Putamen (tissue), 1 donor: ENCODE measurements around the gene PRKN.

Experiments used
- DNase-seq: peaks from one replicate; pipeline ENCODE4 v3.0.0-alpha.2; 2016; ENCODE audit warnings: low spot score

The PRKN gene

DNA sequence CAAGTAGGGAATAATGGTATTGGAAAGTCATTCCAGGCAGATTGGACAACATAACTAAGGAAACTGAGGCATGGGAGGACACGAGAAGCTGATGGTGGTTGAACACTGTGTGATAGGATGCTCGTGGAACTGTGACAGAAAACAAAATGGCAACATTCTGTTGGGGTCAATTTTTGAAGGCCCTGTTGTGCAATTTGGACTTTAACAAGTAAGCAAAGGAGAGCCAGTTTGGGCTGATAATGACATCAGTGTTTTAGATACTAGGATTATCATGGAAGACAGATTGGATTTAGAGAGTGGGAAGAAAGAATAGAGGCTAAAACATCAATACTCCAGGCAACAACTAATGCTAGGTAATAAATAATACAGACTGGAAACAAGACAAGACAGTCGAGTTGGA, 53.1 kb downstream of the PRKN start:
- DNase-seq: no peak

DNA sequence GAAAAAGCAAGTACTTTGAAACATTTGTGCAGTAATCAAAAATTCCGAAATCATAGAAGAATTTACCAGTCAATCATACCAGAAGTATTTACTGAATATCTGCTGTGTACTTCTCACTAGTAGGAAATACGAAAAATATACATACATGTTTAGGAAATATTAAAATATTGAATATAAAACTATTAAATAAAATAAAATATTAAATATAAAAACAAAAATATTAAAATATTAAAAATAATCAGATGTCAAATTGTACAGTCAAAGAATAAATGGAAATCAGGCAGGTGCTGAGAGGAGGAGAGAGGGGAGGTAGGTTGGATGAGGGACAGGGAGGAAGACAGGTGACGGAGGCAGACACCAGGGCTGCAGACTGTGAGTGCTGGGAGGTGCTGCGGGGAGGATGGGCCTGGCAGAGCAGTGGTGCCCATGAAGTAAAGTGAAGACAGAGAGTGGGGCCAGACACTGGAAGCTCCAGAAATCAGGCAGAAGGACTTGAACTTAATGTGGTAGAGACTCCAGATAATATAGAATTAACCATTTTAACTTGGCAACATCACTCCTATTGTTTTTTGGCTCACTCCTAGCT, 55.9 kb downstream of the PRKN start:
- DNase-seq: no peak

DNA sequence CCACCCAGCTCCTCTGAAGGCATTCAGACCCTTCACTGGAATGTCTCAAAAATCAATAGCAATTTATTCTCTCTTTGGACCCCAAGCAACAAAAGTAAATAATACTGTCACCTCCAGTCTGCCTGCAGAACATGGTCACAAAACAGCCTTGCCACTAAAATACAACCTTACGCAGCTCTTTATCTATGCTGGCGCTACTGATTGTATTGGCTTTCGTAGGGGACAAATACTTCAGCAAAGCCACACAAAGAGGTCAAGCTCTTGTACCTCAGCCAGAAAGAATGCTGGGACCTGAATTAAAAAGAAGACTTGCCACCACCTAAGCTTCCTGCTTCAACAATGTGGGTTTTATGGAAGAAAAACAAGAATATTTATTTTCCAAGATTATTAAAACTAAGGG, 57.2 kb downstream of the PRKN start:
- DNase-seq: no peak

DNA sequence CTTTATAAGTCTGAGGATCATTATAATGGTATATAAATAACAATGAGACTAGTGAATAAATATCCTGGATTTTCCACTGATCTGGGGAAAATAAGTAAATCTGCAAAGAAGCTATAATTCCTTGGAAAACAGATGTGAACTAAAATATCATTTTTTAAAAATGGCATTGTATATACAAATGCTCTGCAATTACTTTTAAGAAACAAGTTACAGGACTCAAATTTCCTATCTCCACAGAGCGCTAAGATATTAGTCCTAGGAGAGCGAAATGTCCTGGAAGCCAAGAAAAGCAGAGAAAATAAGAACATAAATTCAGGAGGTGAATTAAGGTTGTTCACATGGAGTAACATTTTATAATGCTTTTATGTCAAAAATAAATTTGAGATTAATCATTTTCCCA, 61.3 kb downstream of the PRKN start:
- DNase-seq: no peak

DNA sequence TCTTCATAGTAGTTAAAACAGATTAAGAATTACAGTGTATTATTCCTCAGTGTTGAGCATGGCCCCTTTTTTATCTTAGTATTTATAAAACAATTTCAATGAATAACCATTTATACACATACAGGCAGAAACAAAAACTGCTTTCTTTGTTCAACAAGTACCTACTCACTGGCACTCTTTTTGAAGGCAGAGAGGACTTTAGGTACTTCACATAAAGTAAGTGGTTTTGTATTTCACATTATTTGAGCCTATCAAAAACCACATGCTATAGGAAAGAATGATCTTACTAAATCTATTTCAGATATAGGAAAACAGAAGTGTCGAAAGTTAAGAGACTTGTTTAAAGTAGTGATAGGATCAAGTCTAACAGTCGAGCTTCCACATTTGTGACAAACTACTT, 73.8 kb downstream of the PRKN start:
- no peak for DNase-seq

DNA sequence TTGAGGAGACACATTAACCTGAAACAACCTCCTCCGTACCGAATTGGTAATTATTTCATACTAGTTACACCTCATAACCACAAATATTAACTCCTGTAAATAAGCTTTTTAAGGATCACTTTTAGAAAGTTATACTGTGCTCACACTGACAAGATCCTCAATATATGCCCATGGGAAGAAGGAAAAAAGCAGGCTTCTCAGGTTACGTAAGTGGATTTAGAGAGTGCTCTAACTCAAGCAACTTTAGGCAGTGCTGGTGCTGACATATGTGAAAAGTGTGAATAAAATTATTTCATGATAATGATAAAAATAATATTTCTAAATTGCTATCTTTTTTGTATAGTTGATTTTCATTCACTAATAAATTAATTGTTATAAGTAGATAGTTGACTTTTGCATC, 76.1 kb downstream of the PRKN start:
- DNase-seq: no peak

DNA sequence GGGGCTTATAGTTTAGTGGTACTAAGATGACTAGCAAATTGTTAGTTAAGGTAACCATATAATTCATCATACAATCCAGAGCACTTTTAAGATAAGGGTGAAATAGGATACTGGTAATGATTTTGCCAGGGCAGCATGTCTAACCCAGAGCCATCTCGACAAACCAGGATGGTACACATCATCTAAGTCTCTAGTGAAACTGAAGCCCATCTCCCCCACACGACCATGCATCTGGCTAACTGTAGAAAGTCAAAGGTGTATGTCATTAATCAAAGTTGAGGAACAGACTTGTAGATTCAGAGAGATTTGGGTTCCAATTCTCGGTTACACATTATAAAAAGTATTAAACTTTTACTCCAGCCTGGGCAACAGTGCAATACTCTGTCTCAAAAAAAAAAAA, 78.3 kb downstream of the PRKN start:
- DNase-seq: no peak

DNA sequence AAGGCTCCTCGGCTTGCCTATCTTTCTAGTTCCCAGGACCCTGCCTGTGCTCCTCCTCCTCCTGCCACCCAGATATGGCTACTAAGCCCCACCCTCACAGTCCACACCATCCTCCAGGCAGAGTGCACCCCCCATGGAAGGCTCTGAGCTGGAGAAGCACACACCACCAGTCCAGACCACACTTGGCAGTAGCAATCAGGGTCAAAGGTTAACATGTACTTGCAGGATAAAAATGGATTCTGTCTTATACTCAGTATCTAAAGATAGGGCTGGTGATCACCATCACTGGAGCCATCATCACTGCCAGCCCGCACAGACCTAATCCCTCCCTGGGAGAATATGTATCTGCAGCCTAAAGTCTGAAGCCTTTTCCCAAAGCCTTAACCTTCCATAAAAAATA, 83.4 kb downstream of the PRKN start:
- no peak for DNase-seq

DNA sequence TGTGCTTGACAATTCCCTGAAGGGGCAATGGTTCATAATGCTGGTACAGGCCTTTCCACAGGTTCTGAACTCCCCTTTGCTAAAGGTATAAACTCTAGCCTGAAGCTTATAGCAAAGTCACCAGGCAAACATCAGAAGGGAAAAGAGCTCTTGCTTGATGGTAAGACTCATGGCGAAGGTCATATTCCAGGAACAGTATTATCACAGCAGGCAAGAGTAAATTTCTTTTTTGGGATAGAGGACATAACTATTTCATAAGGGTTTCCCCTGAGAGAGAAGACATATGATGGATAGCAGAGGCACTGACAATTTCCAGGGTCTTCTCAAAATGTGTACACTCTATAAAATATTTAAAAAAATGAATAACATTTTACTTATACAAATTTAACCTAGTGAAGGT, 86.8 kb downstream of the PRKN start:
- no peak for DNase-seq

DNA sequence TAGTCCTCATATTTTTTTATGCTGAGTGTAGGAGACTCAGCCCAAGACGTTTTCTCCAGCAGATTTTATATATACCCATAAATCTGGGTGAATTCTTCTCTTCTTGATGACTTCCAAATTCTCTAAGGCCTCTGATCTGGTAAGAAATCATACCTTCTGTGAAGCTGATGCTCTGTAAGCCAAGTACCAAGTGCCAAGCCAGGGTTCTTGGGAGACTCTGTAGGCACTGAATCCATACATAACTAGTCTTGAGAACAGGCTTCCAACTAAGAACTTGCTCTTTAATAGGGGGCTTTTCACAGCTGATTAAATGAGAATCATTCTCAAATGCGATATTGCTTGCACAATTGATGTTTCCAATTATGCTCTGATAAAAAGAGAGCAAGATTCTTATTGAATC, 87.6 kb downstream of the PRKN start:
- no peak for DNase-seq

DNA sequence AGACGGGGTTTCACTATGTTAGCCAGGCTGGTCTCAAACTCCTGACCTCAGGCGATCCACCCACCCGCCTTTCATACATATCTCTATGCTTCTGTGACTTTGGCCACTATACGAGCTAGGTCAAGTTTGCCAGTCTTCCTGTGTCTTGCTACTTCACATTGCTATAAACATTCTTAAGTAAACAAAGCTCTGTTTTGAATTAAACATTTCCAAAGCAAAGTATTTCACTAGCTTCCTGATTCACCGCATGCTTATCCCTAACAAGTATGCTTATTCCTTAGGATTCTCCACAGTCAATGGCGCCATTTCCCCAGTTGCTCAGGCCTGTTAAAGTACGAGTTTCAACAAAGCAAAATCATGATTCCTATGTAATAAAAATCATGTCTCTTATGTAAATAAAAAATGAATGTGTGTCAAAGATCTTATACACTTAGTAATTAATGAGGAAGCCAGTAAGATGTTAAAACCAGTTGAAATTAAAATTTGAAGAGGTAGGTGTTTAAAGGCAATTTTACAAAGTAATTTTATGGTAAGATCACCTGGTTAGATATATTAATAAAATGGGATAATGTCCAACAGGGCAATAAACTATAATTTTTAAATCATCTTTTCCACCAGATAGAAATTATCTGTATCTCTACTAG, 88.5 kb downstream of the PRKN start:
- no peak for DNase-seq

DNA sequence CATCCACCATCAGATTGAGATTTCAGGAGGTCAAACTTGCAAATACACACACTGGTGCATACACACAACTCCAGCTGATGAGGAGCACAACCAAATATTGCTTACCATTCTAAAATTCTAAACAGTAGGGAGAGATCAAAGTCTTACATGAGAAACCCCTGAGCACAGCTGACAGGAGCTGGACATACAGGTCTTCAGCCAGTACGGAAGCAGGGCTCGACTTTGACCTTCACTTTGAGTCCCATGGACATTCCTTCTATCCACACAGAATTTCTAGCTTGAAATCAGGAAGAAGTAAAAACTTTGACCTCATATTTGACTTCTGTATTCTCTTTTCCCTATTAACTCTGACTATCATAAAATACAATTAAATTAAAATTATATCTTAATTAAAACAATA, 90.2 kb downstream of the PRKN start:
- no peak for DNase-seq

DNA sequence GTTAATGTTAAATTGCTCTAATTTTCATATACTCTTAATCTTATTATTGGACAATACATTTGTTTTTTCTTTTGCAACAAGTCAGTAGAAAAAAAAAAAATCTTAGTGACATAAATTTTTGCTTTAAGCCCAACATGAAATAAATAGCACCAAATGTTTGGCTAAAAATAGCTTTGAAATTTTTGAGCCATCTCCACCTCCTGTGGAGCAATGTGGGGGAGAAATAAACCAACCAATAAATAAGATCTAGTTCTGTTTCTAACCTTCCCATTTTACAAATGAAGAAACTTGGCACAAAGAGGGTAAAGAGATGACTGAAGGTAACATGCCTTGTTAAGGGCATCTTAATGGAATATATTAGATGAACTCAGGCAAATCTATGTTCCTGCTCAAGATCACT, 91.4 kb downstream of the PRKN start:
- DNase-seq: no peak

DNA sequence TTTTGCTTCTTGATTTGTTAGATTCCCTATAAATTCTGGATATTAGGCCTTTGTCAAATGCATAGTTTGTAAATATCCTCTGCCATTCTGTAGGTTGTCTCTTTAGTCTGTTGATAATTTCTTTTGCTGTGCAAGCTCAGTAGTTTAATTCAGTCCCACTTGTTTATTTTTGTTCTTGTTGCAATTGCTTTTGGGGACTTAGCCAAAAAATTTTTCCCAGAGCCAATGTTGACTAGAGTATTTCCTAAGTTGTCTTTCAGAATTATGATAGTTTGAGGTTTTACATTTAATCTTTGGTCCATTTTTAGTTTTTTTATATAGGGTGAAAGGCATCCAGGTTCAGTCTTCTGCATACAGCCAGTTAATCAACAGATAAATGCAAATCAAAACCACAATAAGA, 96.0 kb downstream of the PRKN start:
- no peak for DNase-seq

DNA sequence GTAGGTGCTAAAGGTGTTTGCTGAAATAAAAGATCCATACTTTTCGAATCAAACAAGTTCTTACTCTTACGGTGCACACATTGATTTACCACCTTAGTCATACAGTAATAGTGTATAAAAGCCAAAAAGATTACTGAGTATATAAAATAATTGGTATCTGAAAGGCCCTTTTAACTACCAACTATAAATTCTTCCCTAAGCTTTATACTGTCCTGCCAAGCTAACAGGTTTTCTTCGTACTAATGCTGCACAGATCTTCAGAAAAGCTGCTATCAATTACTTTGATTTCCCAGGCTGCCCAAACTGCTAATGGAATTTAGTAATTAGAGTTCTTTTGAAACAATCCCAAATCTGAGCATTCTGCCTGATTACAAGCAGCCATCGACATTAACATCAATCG, 97.5 kb downstream of the PRKN start:
- no peak for DNase-seq

DNA sequence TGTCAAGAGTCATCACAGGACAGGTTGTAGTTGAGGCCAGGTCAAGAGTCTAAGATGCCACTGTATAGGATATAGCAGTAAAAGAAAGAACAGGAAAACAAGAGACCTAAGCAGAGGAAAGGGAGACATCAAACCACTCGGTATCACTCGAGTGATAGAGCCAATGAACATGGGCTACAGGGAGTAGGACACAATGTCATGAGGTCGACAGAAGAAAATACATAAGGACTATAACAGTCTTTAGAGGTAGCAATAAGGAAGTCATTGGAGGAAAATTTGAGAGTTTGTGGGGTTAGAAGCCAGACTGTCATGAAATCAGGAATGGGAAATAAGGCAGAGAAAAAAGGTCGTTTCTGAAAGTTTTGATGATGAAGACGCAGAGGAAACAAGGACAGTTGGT, 99.7 kb downstream of the PRKN start:
- DNase-seq: no peak

DNA sequence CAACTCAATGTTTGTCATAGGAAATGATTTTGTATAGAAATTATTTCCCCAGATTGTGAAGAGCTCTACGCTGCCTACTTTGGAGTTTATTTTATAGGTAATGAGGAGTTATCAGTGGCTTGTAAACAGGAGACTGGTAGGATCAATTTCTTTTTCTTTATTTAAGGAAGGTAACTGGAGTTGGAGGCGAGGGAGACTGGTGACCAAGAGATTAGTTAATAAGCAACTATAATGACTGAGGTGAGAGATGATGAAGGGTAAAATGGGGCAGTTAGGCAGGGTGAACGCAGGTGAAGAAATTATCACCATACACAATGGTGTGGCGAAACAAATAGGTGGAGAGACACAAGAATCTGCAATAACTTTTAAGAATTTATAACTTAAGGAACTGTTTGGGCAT, 100.2 kb downstream of the PRKN start:
- DNase-seq: no peak

DNA sequence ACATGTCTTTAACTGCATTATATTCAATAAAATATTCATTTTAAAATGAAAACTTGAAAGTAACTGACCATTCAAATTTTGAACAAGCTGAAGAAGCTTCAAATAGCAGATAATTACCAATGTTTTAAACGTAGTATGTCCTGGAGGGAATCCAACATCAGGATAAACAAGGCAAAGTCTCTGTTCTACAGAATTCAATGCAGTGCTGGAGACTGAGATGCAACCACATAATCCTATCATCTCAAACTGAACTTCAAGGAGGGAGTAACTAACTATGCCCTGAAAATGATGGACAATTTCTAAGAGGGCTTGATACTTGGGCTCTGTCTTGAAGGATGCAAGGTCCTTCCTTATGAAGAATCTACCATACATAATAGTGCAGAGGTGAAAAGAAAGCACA, 100.7 kb downstream of the PRKN start:
- no peak for DNase-seq

DNA sequence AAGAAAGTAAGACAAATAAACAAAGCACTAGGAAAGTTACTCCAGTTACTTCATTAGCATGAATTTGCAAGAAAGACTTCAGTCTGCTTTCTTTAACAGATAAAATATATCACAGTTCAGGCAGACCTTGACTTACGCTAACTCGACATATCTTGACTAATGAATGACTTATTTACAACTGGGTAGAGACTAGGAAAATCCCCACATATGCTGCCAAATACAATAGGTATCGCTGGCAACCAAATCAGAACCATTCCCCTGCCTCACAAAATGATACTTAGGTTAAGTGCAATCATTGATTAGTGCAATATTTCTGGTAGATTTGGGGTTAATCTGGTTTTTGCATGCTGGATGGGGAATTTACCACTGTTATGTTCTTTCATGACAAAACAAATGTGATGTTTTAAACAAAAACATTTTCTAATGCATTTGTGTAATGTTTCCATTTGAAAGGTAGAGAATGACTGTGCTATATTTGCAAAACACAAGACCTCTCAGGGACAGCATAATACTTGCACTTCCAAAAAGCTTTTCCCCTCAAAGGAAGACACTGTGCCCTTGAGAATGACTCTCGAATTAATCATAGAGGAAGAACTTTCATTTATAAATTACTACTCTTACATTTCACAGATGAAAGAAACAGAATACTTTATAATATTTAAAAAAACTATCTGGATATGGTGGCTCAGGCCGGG, 101.6 kb downstream of the PRKN start:
- DNase-seq: no peak

DNA sequence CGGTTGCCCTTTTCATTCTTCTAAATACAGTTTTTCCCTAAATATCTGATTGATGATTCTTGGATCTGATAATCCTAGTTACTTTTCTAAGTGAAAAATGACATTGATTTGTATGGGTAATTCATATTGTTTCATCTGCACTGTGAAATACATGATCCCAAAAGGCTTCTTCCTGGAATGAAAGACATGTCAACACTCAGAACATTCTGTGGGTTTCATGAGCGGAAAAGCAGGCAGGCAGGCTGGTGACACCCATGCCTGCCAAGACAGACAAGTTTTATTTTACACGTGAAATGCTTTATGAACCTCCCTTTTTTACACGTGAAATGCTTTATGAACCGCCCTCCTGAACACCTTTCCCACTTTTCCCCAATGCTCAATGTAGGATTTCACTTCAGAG, 105.0 kb downstream of the PRKN start:
- DNase-seq: peak; percentile 7

DNA sequence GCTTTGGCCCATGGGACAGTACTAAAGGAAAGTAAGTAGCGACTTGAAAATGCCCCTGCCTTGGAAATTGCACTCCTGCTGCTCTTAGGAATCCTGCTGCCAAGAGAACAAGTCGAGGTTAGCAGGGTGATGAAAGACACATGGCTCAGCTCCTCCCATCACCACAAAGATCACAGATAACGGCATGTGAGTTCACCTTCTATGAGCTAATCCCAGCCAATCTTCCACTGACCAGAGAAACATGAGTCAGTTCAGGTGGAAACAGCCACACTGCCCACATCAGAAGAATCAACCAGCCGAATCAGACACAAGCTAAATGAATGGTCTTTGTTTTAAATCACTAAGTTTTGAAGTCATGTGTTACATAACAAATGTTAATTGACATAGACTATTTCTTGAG, 106.3 kb downstream of the PRKN start:
- DNase-seq: no peak

DNA sequence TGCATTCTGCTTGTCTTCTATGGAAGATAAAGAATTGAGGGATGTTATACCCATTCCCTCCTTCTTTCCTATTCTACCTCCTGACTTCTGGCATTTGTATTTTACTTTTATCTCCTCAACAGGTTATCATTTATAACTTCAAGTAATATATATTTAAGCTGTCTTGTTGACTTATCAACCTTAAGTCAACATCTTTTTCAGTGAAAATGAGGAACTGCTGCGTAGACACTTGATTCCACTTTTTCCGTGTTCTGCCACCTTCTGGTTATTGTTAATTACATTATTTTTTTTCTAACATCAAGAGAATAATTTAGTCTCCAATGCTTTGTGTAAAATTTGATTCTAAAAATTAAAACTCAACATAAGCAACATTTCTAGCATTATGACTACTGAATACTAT, 107.5 kb downstream of the PRKN start:
- DNase-seq: no peak

DNA sequence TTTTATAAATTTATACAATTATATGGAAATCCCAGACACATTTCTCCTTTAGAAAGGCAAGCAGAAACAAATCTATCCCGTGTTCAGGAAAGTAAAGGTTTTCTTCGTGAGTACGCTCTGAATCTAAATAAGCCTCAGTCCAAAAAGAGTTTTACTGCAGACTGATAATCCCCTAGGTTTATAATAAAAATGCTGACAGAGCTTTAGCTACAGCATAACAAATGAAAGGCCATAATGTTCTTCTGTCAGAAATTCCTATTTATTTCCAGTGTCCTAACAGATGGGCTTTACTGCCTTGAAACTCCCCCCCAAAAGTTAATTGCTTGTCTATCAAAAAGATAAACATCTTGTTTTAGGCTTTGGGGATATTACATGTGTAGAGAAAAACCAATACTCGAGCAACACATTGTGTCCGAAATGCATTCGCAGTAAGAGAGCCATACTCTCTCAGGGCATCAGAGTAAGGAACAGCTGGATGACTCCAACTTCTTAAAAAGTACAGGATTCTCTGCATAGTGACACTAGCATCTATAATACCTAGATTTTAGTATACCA, 109.0 kb downstream of the PRKN start:
- DNase-seq: no peak
